Mammary epithelial cell (primary cell): ENCODE data around the gene TBR1.

ENCODE experiments used
- EZH2 ChIP-seq: IDR thresholded peaks from 2 replicates; pipeline ENCODE4 v1.6.1; 2012; ENCODE audit warnings: low read length, inconsistent platforms, borderline replicate concordance
- TF ChIP-seq, protein P1 (sequence below), 2 donors: IDR thresholded peaks in 1 of 2; conservative IDR thresholded peaks in 1 of 2; 2 replicates each; pipeline ENCODE4 v1.5.1; 2011 to 2012; ENCODE audit warnings: inconsistent platforms in 2 of 2, low read length in 2 of 2, mild to moderate bottlenecking in 2 of 2, control low read depth in 1 of 2, low read depth in 1 of 2; ENCODE audit not compliant: insufficient read depth in 1 of 2; ENCODE audit errors: extremely low read depth in 1 of 2

DNA sequence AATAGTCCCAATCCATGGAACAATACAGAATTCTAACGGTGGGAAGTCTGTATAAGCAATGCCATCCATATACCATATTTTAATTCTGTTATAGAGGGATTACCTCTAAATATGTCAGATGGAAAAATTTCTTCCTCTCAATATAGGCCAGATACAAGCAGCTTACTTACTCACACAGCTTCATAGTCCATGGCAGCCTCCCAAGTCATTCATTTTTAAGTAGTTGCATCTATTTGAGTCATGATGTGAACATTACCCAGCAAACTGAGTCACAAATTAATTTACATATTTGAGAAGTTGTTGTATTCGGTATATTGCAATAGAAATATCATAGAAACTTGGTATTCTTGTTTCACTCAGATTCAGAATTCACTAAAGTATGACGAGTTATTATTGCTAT lies 20.3 kb downstream of the TBR1 start:
- TF ChIP-seq, protein P1, sequence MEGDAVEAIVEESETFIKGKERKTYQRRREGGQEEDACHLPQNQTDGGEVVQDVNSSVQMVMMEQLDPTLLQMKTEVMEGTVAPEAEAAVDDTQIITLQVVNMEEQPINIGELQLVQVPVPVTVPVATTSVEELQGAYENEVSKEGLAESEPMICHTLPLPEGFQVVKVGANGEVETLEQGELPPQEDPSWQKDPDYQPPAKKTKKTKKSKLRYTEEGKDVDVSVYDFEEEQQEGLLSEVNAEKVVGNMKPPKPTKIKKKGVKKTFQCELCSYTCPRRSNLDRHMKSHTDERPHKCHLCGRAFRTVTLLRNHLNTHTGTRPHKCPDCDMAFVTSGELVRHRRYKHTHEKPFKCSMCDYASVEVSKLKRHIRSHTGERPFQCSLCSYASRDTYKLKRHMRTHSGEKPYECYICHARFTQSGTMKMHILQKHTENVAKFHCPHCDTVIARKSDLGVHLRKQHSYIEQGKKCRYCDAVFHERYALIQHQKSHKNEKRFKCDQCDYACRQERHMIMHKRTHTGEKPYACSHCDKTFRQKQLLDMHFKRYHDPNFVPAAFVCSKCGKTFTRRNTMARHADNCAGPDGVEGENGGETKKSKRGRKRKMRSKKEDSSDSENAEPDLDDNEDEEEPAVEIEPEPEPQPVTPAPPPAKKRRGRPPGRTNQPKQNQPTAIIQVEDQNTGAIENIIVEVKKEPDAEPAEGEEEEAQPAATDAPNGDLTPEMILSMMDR (conservative IDR thresholded peaks at IDR 0.05 in 1 of 2, IDR thresholded peaks at IDR 0.05 in 1 of 2; ENCODE audit: extremely low read depth in 1 of 2, insufficient read depth in 1 of 2, low read depth in 1 of 2, low read length in 2 of 2), result no peak
- no peak for TF ChIP-seq EZH2
